Measurements from ENCODE around the gene C16orf74. TPM values are rescaled to one million over a fixed set of nuclear protein-coding genes. Genes with fewer than 3 reads are reported as not detected.

The C16orf74 gene
- total RNA-seq, 1 donor from 2014 or later, result 12.2 TPM

DNA sequence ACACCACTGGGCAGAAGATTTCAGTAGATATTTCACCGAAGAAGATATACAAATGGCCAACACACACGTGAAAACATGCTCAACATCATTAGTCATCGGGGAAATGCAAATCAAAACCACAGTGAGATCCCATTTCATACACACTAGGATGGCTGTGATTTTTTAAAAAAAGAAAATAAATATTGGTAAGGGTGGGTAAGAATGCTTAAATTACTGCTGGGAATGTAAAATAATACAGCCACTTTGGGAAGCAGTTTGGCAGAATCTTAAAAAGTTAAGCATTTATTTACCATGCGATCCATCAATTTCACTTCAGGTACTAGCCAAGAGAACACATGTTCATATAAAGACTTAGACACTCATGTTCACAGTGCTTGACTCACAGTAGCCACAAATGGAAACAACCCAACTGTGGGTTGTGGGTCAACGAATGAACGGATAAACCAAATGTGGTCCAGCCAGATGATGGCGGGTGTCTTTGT is 6.5 kb upstream of the C16orf74 start:
- no peak overlapping the region for H3K4me3 ChIP-seq (ENCODE audit: low read depth, low read length)
- no peak for DNase-seq (ENCODE audit: low read depth)
- TF ChIP-seq, protein P1, sequence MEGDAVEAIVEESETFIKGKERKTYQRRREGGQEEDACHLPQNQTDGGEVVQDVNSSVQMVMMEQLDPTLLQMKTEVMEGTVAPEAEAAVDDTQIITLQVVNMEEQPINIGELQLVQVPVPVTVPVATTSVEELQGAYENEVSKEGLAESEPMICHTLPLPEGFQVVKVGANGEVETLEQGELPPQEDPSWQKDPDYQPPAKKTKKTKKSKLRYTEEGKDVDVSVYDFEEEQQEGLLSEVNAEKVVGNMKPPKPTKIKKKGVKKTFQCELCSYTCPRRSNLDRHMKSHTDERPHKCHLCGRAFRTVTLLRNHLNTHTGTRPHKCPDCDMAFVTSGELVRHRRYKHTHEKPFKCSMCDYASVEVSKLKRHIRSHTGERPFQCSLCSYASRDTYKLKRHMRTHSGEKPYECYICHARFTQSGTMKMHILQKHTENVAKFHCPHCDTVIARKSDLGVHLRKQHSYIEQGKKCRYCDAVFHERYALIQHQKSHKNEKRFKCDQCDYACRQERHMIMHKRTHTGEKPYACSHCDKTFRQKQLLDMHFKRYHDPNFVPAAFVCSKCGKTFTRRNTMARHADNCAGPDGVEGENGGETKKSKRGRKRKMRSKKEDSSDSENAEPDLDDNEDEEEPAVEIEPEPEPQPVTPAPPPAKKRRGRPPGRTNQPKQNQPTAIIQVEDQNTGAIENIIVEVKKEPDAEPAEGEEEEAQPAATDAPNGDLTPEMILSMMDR (conservative IDR thresholded peaks at IDR 0.05; ENCODE audit: low read depth, low read length), result no peak

DNA sequence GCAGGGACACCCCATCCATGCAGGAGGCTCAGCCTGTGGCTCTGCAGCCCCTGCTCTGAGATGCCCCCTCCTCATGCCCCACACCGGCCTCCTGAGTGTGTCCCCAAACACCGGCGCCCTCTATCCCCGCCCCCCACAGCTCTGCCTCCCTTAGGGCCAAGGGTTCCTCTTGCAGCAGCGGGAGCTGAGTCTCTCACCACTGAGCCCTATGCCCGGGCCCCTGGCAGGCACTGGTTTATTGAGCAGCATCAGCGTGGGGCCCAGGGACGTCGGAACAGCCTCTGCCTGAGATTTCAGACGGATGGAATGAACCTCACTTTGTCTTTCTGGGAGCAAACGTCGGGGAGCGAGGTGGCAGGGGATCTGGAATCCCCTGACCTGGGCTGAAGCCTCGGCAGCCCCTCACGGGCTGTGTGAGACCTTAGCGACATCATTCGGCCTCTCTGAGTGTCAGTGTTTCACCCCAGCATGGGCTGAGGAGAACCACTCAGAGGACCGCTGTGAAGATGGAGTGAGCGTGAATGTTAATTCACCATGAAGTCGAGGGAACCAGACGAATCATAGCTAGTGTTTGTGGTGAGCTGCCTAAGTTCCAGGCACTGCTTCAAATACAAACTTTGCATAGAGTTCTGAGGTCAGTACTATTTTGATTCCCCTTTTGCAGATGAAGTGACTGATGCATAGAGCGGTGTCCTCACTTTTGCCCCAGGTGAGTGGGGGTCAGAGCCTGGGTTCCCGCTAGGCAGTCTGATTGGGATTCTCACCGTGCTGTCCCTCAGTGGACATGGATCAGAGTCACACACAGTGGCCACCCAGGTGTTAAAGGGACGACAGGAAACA is 5.3 kb upstream of the C16orf74 start:
- no peak overlapping the region for H3K4me3 ChIP-seq (ENCODE audit: low read depth, low read length)
- TF ChIP-seq, protein P1 (conservative IDR thresholded peaks at IDR 0.05; ENCODE audit: low read depth, low read length), result no peak
- DNase-seq (ENCODE audit: low read depth), result no peak

DNA sequence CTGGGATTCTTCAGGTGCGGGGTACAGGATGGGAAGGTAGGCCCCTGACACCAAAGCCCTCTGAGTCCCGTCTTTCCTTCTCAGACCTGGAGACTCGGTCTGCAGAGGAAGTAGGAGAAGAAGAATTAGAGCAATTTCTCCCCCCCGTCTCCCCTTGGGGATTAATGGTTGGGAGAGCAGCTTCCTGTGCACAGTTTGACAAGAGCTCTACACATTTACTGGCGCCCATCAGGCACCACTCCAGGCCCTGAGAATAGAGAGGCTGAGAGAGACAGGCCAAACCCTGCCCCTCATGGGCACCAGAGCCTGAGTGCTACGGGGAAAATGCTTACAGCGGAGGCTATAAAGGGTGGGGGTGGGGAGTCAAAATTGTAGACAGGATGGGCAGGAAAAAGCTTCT is 3.5 kb upstream of the C16orf74 start:
- H3K4me3 ChIP-seq (ENCODE audit: low read depth, low read length), result no peak overlapping the region
- TF ChIP-seq, protein P1 (conservative IDR thresholded peaks at IDR 0.05; ENCODE audit: low read depth, low read length), result no peak
- no peak for DNase-seq (ENCODE audit: low read depth)

DNA sequence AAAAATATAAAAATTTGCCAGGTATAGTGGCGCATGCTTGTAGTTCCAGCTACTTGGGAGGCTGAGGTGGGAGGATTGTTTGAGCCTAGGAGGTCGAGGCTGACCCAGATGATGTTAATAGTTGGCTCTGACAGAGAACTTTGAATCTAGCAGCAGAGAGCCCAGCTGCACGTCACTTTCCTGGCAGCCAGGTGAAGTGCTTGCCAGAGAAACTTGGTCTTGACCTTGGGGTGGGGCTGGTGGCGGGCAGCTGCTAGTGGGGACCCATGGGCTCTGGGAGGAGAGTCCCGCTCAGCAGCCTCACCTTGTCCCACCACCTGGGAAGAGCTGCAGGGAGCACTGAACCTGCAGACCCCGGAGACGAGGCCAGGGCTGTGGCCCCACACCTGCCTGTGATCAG is 3.1 kb upstream of the C16orf74 start:
- DNase-seq (ENCODE audit: low read depth), result no peak
- H3K4me3 ChIP-seq (ENCODE audit: low read depth, low read length), result no peak overlapping the region
- TF ChIP-seq, protein P1 (conservative IDR thresholded peaks at IDR 0.05; ENCODE audit: low read depth, low read length), result no peak

DNA sequence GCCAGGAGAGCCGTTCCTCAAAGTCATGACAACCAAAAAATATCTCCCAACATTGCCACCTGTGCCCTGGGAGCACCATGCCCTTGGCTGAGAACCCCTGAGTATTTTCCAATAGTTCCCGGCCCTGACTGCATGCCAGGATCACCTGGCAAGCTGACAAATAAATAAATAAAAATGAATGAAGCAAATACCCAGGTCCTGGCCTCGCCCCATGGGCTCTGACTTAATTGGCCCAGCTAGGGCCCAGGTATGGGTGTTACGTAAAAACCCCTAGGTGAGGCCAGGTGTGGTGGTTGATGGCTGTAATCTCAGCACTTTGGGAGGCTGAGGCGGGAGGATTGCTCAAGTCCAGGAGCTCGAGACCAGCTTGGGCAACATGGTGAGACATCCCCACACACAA is 2.7 kb upstream of the C16orf74 start:
- H3K4me3 ChIP-seq (ENCODE audit: low read depth, low read length), result no peak overlapping the region
- TF ChIP-seq, protein P1 (conservative IDR thresholded peaks at IDR 0.05; ENCODE audit: low read depth, low read length), result no peak
- DNase-seq (ENCODE audit: low read depth), result no peak

DNA sequence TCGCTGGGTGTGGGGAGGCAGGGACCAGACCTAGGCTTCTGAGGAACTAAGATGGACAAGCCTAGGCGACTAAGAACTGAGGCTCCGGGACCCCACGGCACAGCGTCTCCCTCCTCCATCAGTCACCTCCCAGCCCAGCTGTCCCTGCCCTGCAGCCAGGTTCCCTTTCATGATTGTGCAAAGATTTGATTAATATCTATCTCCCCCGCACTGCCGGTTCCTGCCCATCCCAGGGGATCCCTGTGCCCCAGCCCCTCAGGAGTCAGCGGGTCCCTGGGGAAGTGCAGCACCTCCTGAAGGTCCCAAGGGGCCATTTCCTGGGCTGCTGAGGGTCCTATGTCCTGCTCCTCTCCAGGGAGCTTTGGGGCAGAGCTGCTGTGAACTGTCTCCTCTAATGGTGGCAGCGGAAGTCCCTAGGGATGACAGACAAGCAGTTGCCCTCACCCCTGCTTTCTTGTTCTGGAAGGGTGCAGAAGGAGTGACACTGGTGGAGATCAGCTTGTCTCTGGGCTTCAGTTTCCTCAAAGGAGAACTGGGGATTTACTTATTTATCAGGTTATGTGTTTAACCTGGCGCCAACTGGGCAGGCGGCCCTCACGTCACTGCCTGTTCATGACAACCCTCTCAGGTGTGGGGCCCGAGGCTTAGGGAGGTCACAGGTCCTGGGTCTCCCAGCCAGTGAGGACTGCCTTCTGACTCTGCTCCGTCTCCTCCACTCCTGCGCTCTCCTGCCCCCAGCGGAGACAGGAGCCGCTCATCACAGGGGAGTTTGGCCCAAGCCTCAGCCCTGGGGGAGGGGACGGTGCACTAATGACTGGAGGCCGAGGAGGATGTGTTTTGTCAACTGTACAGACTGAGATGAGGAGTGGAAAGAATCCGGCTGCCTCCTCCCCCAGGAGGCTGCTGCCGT is 1.9 kb upstream of the C16orf74 start:
- no peak for DNase-seq (ENCODE audit: low read depth)
- TF ChIP-seq, protein P1 (conservative IDR thresholded peaks at IDR 0.05; ENCODE audit: low read depth, low read length), result peak; percentile 18
- no peak overlapping the region for H3K4me3 ChIP-seq (ENCODE audit: low read depth, low read length)

All from epithelial cell of proximal tubule (primary cell).